Heart left ventricle (tissue), 13 donors: ENCODE data around the gene DNAH3.

Experiments
- POLR2A ChIP-seq, 2 donors: fragments of 450-650 bp; IDR thresholded peaks; one replicate each; pipeline ENCODE4 v1.6.1; 2017; ENCODE audit warnings: antibody characterized with exemption in 2 of 2, mild to moderate bottlenecking in 2 of 2, moderate library complexity in 2 of 2
- TF ChIP-seq, protein P1 (sequence below), 12 donors: fragments of 200-600 bp; sonication (generic) in 4 of 12; IDR thresholded peaks; one replicate each; pipeline versions ENCODE4 v1.5.0 to v1.8.0; 2018 to 2022; ENCODE audit warnings: antibody characterized with exemption in 12 of 12, mild to moderate bottlenecking in 5 of 12
- donor health status: ischemic (EF 13 %, LVEDD 7.1; RV severe dilation, severe dysfunction).
- donor health status: DM: no; HTN: yes; CAD: no.
- donor health status: DM: no; HTN: no; CAD: no.
- donor health status: ischemic (EF 25% LVEDD 6.9; RV normal size, moderate dysfunction).
- donor health status: ischemic (EF 25% LVEDD 5.7; RV mildly dilated, moderate dysfunction).
- donor health status: ischemic (EF 35%, LVEDD 5.7; RV mildly dilated, moderate dysfunction).
- donor health status: nonischemic (EF 11% LVEDD 7.7; RV severe dilation, severe dysfunction).
- donor health status: DM: yes; HTN: yes; CAD: no.
- donor health status: PGD.
- donor health status: ischemic (EF 29% LVEDD 5.4; RV normal size, mild dysfunction).
- donor health status: nonischemic (EF 23%, LVEDD 6.1; RV moderate dilation, normal function).

DNA sequence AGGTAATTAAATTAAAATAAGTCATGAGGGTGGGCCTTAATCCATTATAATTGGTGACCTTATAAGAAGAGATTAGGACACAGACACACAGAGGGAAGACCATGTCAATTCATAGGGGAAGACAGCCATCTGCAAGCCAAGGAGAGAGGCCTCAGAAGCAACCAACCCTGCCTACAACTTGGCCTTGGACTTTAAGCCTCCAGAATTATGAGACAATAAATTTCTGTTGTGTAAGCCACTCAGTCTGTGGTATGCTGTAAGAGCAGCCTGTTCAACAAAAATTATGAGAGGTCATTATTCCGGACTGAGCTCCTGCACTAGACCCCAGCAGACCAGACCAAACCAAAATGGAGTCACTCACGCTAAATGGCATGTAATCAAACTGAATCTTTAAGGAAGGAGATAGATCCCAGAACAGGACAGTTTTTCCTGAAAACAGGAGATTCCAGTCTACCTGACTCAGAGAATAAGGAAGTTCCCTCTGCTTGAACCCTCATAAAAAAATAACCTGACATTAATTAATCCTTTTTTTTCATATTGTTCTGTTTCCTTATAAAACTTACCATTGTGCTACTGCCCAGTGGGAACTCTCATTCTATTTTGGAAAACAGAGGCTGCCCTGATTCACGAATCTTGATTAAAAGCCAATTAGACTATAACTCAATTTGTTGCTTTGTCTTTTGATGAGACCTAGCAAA, 74.3 kb downstream of the DNAH3 start:
- TF ChIP-seq, protein P1, sequence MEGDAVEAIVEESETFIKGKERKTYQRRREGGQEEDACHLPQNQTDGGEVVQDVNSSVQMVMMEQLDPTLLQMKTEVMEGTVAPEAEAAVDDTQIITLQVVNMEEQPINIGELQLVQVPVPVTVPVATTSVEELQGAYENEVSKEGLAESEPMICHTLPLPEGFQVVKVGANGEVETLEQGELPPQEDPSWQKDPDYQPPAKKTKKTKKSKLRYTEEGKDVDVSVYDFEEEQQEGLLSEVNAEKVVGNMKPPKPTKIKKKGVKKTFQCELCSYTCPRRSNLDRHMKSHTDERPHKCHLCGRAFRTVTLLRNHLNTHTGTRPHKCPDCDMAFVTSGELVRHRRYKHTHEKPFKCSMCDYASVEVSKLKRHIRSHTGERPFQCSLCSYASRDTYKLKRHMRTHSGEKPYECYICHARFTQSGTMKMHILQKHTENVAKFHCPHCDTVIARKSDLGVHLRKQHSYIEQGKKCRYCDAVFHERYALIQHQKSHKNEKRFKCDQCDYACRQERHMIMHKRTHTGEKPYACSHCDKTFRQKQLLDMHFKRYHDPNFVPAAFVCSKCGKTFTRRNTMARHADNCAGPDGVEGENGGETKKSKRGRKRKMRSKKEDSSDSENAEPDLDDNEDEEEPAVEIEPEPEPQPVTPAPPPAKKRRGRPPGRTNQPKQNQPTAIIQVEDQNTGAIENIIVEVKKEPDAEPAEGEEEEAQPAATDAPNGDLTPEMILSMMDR (IDR thresholded peaks at IDR 0.05): no peak
- TF ChIP-seq POLR2A (IDR thresholded peaks at IDR 0.05): no peak
